Measurements from ENCODE around the gene TADA2B. TPM values are rescaled to one million over a fixed set of nuclear protein-coding genes. Genes with fewer than 3 reads are reported as not detected.
A peak's percentile ranks its signal among the peaks of the same experiment; 100 is the strongest.
"Not testable (repeated sequence)": the region's sequence is repeated elsewhere in the genome, so short reads cannot be mapped to it uniquely, and the experiment has no call there.

TADA2B gene
- total RNA-seq, 1 donor from 2014 or later, result 19.8 TPM

- Histone ChIP-seq H3K4me1 (ENCODE audit: insufficient read depth, low read length) (no peaks in the 10 kb centered on the region), H2AFZ (ENCODE audit: low read depth, low read length) (no peak overlapping the region), H3K27ac (ENCODE audit: low read depth, low read length) (no peak overlapping the region), H3K4me3 (ENCODE audit: insufficient read depth, low read depth, low read length) (no peak overlapping the region), H3K79me2 (ENCODE audit: insufficient read depth, low read length) (no peaks in the 10 kb centered on the region), H4K20me1 (ENCODE audit: insufficient read depth, low read length) (no peaks in the 10 kb centered on the region), H3K9me3 (ENCODE audit: insufficient read depth, low read depth, low read length) (no peaks in the 10 kb centered on the region), H3K9ac (ENCODE audit: low read length) (no peak overlapping the region), H3K36me3 (ENCODE audit: insufficient read depth, low read length) (no peaks in the 10 kb centered on the region), H3K4me2 (ENCODE audit: low read length) (no peak overlapping the region), H3K27me3 (ENCODE audit: insufficient read depth, low read length) (peaks cover 15% of the 10 kb centered on the region)
- no peak for FAIRE-seq
- H3K36me3 Mint-ChIP-seq (ENCODE audit: low read depth, unreplicated experiment), result no peaks in the 10 kb centered on the region
- no peak for DNase-seq (ENCODE audit: low read depth)
- no peak overlapping the region for H3K4me3 Mint-ChIP-seq (ENCODE audit: unreplicated experiment)
- H3K9me3 Mint-ChIP-seq (ENCODE audit: unreplicated experiment), result peaks cover 11% of the 10 kb centered on the region
- H3K4me1 Mint-ChIP-seq (ENCODE audit: low read depth, unreplicated experiment), result no peaks in the 10 kb centered on the region
- H3K27ac Mint-ChIP-seq (ENCODE audit: unreplicated experiment), result no peak overlapping the region
- TF ChIP-seq CTCF (IDR thresholded peaks at IDR 0.05; ENCODE audit: insufficient read depth, low read depth, low read length), result no peak
- TF ChIP-seq EZH2 (IDR thresholded peaks at IDR 0.05; ENCODE audit: insufficient read depth, low read length), result no peak
- H3K27me3 Mint-ChIP-seq (ENCODE audit: low read depth, unreplicated experiment), result peaks cover 60% of the 10 kb centered on the region
These were observed 53.1 kb downstream of the TADA2B start for GRCh38 chr4:7096236-7096635.

- peak overlapping the region; percentile 81 for H2AFZ ChIP-seq (ENCODE audit: low read depth, low read length)
- H3K9ac ChIP-seq (ENCODE audit: low read length), result peak overlapping the region; percentile 23
- H3K4me3 ChIP-seq (ENCODE audit: insufficient read depth, low read depth, low read length), result no peak overlapping the region
- peak; percentile 41 for DNase-seq (ENCODE audit: low read depth)
- peaks cover 12% of the 10 kb centered on the region for H3K27me3 ChIP-seq (ENCODE audit: insufficient read depth, low read length)
- H3K79me2 ChIP-seq (ENCODE audit: insufficient read depth, low read length), result no peaks in the 10 kb centered on the region
- no peak overlapping the region for H3K27ac ChIP-seq (ENCODE audit: low read depth, low read length)
- H3K9me3 ChIP-seq (ENCODE audit: insufficient read depth, low read depth, low read length), result no peaks in the 10 kb centered on the region
- no peaks in the 10 kb centered on the region for H3K36me3 ChIP-seq (ENCODE audit: insufficient read depth, low read length)
- Mint-ChIP-seq H3K9me3 (ENCODE audit: unreplicated experiment) (no peaks in the 10 kb centered on the region), H3K27ac (ENCODE audit: unreplicated experiment) (no peak overlapping the region), H3K4me3 (ENCODE audit: unreplicated experiment) (peak overlapping the region; percentile 82), H3K36me3 (ENCODE audit: low read depth, unreplicated experiment) (no peaks in the 10 kb centered on the region), H3K4me1 (ENCODE audit: low read depth, unreplicated experiment) (peaks cover 5% of the 10 kb centered on the region), H3K27me3 (ENCODE audit: low read depth, unreplicated experiment) (peaks cover 54% of the 10 kb centered on the region)
- TF ChIP-seq EZH2 (IDR thresholded peaks at IDR 0.05; ENCODE audit: insufficient read depth, low read length) (no peak), CTCF (IDR thresholded peaks at IDR 0.05; ENCODE audit: insufficient read depth, low read depth, low read length) (peak; percentile 60)
- H3K4me1 ChIP-seq (ENCODE audit: insufficient read depth, low read length), result peaks cover 8% of the 10 kb centered on the region
- peak overlapping the region; percentile 97 for H3K4me2 ChIP-seq (ENCODE audit: low read length)
- H4K20me1 ChIP-seq (ENCODE audit: insufficient read depth, low read length), result no peaks in the 10 kb centered on the region
- no peak for FAIRE-seq
These were observed 58.7 kb downstream of the TADA2B start for GRCh38 chr4:7101692-7102515.

- H3K27ac ChIP-seq (ENCODE audit: low read depth, low read length); H3K9me3 Mint-ChIP-seq (ENCODE audit: unreplicated experiment); DNase-seq (ENCODE audit: low read depth); H3K4me1 ChIP-seq (ENCODE audit: insufficient read depth, low read length); H3K36me3 ChIP-seq (ENCODE audit: insufficient read depth, low read length); H3K27me3 ChIP-seq (ENCODE audit: insufficient read depth, low read length); FAIRE-seq; H3K27ac Mint-ChIP-seq (ENCODE audit: unreplicated experiment); H4K20me1 ChIP-seq (ENCODE audit: insufficient read depth, low read length); H3K36me3 Mint-ChIP-seq (ENCODE audit: low read depth, unreplicated experiment); H3K4me1 Mint-ChIP-seq (ENCODE audit: low read depth, unreplicated experiment); H3K79me2 ChIP-seq (ENCODE audit: insufficient read depth, low read length); H3K9me3 ChIP-seq (ENCODE audit: insufficient read depth, low read depth, low read length): not testable (repeated sequence)
- Histone ChIP-seq H3K4me3 (ENCODE audit: insufficient read depth, low read depth, low read length) (peak overlapping the region; percentile 76), H2AFZ (ENCODE audit: low read depth, low read length) (peak overlapping the region; percentile 98), H3K9ac (ENCODE audit: low read length) (peak overlapping the region; percentile 82), H3K4me2 (ENCODE audit: low read length) (peak overlapping the region; percentile 97)
- H3K4me3 Mint-ChIP-seq (ENCODE audit: unreplicated experiment), result peak overlapping the region; percentile 82
- H3K27me3 Mint-ChIP-seq (ENCODE audit: low read depth, unreplicated experiment), result peaks cover 50% of the 10 kb centered on the region
These were observed 59.3 kb downstream of the TADA2B start for GRCh38 chr4:7102516-7102909.

All from astrocyte (in vitro differentiated cells and primary cell).